ENCODE measurements around the gene SNAPIN. TPM values are rescaled to one million over a fixed set of nuclear protein-coding genes. Genes with fewer than 3 reads are reported as not detected.

The SNAPIN gene
- total RNA-seq, 1 experiment from 2014 or later = 23.4 TPM

DNA sequence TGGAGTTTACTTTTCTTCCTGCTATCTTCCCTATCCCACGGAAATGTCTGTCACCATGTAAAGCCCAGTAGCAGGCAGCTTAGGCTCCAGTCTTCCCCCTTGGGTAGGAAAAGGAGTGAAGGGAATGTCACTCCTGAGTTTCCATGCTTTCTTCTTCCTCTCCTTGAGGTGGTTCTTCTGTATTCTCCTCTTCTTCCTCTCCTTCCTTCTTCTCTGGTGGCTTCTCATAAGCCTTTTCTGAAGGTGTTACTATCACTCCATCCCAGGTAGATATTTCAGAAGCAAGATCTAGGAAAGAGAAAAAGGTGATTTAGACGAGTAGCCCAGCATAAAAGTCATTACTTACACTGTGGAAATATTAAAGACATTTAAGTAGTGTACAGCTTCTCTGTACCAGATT is 3.8 kb downstream of the SNAPIN start:
- TF ChIP-seq NFYB (CRISPR knock-in tag; conservative IDR thresholded peaks at IDR 0.05; ENCODE audit: low read depth) (no peak), ZNF423 (CRISPR knock-in tag; IDR thresholded peaks at IDR 0.05) (no peak), NFE2L1 (CRISPR knock-in tag; IDR thresholded peaks at IDR 0.05) (no peak), ZNF121 (CRISPR knock-in tag; IDR thresholded peaks at IDR 0.05) (no peak), ATF1 (CRISPR knock-in tag; IDR thresholded peaks at IDR 0.05) (no peak), GABPB1 (CRISPR knock-in tag; IDR thresholded peaks at IDR 0.05) (no peak), NR1H2 (CRISPR knock-in tag; IDR thresholded peaks at IDR 0.05) (no peak), ZBTB21 (CRISPR knock-in tag; IDR thresholded peaks at IDR 0.05; ENCODE audit: borderline replicate concordance) (no peak), ETV6 (CRISPR knock-in tag; IDR thresholded peaks at IDR 0.05) (no peak), GTF2I (CRISPR knock-in tag; conservative IDR thresholded peaks at IDR 0.05) (no peak), CREM (CRISPR knock-in tag; IDR thresholded peaks at IDR 0.05) (no peak), HMGA2 (CRISPR knock-in tag; IDR thresholded peaks at IDR 0.05) (no peak)
- TF ChIP-seq, protein P1, sequence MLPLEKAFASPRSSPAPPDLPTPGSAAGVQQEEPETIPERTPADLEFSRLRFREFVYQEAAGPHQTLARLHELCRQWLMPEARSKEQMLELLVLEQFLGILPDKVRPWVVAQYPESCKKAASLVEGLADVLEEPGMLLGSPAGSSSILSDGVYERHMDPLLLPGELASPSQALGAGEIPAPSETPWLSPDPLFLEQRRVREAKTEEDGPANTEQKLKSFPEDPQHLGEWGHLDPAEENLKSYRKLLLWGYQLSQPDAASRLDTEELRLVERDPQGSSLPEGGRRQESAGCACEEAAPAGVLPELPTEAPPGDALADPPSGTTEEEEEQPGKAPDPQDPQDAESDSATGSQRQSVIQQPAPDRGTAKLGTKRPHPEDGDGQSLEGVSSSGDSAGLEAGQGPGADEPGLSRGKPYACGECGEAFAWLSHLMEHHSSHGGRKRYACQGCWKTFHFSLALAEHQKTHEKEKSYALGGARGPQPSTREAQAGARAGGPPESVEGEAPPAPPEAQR (CRISPR knock-in tag; IDR thresholded peaks at IDR 0.05) = no peak
- TF ChIP-seq, protein P2, sequence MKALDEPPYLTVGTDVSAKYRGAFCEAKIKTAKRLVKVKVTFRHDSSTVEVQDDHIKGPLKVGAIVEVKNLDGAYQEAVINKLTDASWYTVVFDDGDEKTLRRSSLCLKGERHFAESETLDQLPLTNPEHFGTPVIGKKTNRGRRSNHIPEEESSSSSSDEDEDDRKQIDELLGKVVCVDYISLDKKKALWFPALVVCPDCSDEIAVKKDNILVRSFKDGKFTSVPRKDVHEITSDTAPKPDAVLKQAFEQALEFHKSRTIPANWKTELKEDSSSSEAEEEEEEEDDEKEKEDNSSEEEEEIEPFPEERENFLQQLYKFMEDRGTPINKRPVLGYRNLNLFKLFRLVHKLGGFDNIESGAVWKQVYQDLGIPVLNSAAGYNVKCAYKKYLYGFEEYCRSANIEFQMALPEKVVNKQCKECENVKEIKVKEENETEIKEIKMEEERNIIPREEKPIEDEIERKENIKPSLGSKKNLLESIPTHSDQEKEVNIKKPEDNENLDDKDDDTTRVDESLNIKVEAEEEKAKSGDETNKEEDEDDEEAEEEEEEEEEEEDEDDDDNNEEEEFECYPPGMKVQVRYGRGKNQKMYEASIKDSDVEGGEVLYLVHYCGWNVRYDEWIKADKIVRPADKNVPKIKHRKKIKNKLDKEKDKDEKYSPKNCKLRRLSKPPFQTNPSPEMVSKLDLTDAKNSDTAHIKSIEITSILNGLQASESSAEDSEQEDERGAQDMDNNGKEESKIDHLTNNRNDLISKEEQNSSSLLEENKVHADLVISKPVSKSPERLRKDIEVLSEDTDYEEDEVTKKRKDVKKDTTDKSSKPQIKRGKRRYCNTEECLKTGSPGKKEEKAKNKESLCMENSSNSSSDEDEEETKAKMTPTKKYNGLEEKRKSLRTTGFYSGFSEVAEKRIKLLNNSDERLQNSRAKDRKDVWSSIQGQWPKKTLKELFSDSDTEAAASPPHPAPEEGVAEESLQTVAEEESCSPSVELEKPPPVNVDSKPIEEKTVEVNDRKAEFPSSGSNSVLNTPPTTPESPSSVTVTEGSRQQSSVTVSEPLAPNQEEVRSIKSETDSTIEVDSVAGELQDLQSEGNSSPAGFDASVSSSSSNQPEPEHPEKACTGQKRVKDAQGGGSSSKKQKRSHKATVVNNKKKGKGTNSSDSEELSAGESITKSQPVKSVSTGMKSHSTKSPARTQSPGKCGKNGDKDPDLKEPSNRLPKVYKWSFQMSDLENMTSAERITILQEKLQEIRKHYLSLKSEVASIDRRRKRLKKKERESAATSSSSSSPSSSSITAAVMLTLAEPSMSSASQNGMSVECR (CRISPR knock-in tag; IDR thresholded peaks at IDR 0.05; ENCODE audit: borderline replicate concordance) = no peak
- TF ChIP-seq, protein P3, sequence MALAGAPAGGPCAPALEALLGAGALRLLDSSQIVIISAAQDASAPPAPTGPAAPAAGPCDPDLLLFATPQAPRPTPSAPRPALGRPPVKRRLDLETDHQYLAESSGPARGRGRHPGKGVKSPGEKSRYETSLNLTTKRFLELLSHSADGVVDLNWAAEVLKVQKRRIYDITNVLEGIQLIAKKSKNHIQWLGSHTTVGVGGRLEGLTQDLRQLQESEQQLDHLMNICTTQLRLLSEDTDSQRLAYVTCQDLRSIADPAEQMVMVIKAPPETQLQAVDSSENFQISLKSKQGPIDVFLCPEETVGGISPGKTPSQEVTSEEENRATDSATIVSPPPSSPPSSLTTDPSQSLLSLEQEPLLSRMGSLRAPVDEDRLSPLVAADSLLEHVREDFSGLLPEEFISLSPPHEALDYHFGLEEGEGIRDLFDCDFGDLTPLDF (CRISPR knock-in tag; IDR thresholded peaks at IDR 0.05) = no peak
- no peaks in the 10 kb centered on the region for H3K27me3 Mint-ChIP-seq (ENCODE audit: low read depth)
- H3K9me3 Mint-ChIP-seq = no peaks in the 10 kb centered on the region
- ChIA-PET POLR2A (interaction anchor here (0.6 kb wide), 1 partner anchor 28 kb away, joined by 3 read pairs; the partner anchor contains the start of gene CHTOP), CTCF (no interaction called here)
- H3K4me3 Mint-ChIP-seq = no peak overlapping the region
- H3K4me1 Mint-ChIP-seq = peaks cover 8% of the 10 kb centered on the region
- H3K36me3 Mint-ChIP-seq = peaks cover 70% of the 10 kb centered on the region
- no peak for DNase-seq (ENCODE audit: low spot score)
- H3K27ac Mint-ChIP-seq = no peak overlapping the region
- no peak for ATAC-seq

DNA sequence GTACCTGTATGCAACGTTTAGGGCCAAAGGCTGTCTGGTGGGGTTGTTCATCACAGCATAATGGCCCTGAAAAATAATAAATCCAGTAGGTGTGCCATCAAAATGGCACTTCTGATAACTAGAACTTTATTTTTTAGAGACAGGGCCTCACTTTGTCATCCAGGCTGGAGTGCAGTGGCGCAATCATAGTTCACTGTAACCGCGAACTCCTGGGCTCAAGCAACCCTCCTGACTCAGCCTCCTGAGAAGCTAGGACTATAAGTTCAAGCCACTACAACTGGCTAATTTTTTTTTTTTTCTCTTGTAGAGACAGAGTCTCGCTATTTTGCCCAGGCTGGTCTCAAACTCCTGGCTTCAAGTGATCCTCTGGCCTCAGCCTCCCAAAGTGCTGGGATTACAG is 4.7 kb downstream of the SNAPIN start:
- no peaks in the 10 kb centered on the region for H3K27me3 Mint-ChIP-seq (ENCODE audit: low read depth)
- no peaks in the 10 kb centered on the region for H3K9me3 Mint-ChIP-seq
- H3K4me1 Mint-ChIP-seq = peaks cover 8% of the 10 kb centered on the region
- ATAC-seq = no peak
- no peak overlapping the region for H3K4me3 Mint-ChIP-seq
- CTCF ChIA-PET = interaction anchor here (0.6 kb wide), 1 partner anchor 11 kb away, joined by 4 read pairs; no protein-coding TSS in a partner anchor
- peaks cover 79% of the 10 kb centered on the region for H3K36me3 Mint-ChIP-seq
- no peak overlapping the region for H3K27ac Mint-ChIP-seq
- DNase-seq (ENCODE audit: low spot score) = no peak
- POLR2A ChIA-PET = interaction anchor here (0.6 kb wide), 1 partner anchor 29 kb away, joined by 3 read pairs; the partner anchor contains the start of gene CHTOP
- TF ChIP-seq, protein P4, sequence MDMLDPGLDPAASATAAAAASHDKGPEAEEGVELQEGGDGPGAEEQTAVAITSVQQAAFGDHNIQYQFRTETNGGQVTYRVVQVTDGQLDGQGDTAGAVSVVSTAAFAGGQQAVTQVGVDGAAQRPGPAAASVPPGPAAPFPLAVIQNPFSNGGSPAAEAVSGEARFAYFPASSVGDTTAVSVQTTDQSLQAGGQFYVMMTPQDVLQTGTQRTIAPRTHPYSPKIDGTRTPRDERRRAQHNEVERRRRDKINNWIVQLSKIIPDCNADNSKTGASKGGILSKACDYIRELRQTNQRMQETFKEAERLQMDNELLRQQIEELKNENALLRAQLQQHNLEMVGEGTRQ (CRISPR knock-in tag; IDR thresholded peaks at IDR 0.05) = no peak
- TF ChIP-seq FOXJ3 (CRISPR knock-in tag; IDR thresholded peaks at IDR 0.05; ENCODE audit: borderline replicate concordance) (no peak), ELF4 (CRISPR knock-in tag; IDR thresholded peaks at IDR 0.05; ENCODE audit: low read depth) (no peak), SMAD3 (CRISPR knock-in tag; IDR thresholded peaks at IDR 0.05; ENCODE audit: borderline replicate concordance) (no peak), FOXP1 (CRISPR knock-in tag; IDR thresholded peaks at IDR 0.05; ENCODE audit: borderline replicate concordance) (no peak), GTF2I (CRISPR knock-in tag; conservative IDR thresholded peaks at IDR 0.05) (no peak), NR1H2 (CRISPR knock-in tag; IDR thresholded peaks at IDR 0.05) (no peak), EMX1 (CRISPR knock-in tag; IDR thresholded peaks at IDR 0.05) (no peak), GABPB1 (CRISPR knock-in tag; IDR thresholded peaks at IDR 0.05) (no peak), RELA (CRISPR knock-in tag; IDR thresholded peaks at IDR 0.05; ENCODE audit: borderline replicate concordance) (no peak)
- TF ChIP-seq, protein P5, sequence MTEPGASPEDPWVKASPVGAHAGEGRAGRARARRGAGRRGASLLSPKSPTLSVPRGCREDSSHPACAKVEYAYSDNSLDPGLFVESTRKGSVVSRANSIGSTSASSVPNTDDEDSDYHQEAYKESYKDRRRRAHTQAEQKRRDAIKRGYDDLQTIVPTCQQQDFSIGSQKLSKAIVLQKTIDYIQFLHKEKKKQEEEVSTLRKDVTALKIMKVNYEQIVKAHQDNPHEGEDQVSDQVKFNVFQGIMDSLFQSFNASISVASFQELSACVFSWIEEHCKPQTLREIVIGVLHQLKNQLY (CRISPR knock-in tag; IDR thresholded peaks at IDR 0.05) = no peak
- TF ChIP-seq, protein P6, sequence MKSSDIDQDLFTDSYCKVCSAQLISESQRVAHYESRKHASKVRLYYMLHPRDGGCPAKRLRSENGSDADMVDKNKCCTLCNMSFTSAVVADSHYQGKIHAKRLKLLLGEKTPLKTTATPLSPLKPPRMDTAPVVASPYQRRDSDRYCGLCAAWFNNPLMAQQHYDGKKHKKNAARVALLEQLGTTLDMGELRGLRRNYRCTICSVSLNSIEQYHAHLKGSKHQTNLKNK (CRISPR knock-in tag; IDR thresholded peaks at IDR 0.05) = no peak
- TF ChIP-seq, protein P7, sequence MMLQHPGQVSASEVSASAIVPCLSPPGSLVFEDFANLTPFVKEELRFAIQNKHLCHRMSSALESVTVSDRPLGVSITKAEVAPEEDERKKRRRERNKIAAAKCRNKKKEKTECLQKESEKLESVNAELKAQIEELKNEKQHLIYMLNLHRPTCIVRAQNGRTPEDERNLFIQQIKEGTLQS (CRISPR knock-in tag; conservative IDR thresholded peaks at IDR 0.05) = no peak

Measured in WTC11 (cell line).